NCI-H345 (cell line): Measurements from ENCODE around the gene IL23R.

Experiments
- DNase-seq: peaks from one replicate; lab custom pipeline; 2025; lab: John Stamatoyannopoulos, UW

IL23R gene

DNA sequence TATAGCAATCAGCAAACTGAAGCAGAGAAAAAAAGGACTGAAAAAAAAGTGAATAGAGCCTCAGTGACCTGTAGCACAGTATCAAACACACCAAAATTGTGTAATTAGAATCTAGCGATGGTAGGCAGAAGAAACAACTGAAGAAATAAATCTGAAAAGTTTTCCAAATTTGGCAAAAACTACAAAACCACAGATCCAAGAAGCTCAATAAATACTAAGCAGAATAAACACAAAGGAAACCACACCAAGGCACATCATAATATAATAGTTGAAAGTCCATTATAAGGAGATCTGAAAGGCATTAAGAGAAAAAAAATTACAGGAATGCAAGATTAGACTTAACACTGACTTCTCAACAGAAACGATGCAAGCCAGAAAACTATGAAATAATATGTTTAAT is 134.3 kb downstream of the IL23R start:
- DNase-seq, result no peak

DNA sequence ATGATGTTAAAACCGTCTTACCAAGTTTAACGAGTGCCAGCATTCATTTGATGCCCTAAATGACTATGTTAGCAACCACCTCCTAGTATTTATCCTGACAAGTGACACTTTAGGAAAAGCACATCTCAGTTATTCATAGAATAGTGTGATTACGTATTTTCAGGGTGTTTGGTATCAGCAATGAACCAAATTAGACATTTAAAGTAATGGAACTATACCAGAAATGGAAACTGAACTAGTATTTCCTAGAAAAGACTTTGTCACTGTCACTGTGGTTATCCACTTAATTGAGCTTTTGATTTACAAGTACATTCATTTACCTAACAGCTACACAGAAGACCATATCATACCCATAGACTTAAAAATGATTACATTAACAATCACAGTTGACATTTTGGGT is 137.8 kb downstream of the IL23R start:
- no peak for DNase-seq

DNA sequence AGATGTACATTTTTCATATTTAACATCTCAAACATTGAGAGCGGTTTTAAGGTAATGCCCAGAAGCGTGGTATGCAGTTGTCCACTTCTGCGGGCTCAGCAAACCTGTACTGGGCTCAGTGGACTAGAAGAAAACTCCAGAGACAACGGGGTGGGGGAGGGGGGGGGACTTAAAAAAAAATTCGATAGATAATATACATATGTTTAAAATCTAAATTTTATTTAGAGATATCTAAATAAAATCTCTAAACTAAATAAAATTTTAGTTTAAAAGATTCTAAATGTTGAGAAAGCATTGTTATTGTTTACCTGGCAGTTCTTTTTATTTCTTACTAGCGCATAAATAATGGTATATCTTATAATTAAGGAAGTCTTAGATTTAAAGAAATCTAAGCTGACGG is 140.3 kb downstream of the IL23R start:
- DNase-seq, result no peak

DNA sequence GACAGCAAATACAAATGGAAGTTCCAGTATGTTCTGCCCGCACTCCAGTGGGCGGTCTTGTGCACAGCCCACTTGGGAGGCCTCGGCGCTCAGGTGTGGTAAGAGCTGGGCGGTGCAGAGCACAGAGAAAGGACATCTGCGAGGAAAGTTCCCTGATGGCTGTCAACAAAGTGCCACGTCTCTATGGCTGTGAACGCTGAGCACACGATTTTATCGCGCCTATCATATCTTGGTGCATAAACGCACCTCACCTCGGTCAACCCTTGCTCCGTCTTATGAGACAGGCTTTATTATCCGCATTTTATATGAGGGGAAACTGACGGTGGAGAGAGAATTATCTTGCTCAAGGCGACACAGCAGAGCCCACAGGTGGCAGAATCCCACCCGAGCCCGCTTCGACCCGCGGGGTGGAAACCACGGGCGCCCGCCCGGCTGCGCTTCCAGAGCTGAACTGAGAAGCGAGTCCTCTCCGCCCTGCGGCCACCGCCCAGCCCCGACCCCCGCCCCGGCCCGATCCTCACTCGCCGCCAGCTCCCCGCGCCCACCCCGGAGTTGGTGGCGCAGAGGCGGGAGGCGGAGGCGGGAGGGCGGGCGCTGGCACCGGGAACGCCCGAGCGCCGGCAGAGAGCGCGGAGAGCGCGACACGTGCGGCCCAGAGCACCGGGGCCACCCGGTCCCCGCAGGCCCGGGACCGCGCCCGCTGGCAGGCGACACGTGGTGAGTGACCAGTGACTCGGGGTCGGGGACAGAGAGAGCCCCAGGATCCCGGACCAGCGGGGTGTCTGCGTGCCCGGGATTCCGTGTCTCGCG is 141.2 kb downstream of the IL23R start, which contains the start of gene IL12RB2:
IL12RB2 (plus strand) TSS at position 623 of the 810 bp plus-strand sequence. CDS start 12,496 bp downstream, outside the sequence.
- peak; percentile 40 for DNase-seq

DNA sequence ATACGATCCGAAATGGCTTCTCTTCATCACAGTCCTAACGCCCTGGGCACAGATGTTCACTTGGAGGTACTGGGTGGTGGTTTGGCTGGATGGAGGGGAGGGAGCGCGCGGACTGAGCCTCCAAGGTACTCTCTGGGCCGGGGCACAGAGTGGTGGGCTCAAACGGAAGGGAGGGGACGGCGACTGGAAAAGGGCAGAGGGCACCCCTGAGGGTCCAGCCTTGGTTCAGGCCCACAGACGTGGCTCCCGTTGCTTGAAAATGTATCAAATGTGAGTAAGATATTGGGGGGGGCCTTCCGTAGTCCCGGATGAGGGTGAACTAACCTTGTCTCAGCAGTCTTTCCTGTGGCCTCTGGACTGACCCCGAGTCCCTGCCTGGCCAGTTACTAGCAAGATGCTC is 141.9 kb downstream of the IL23R start:
- no peak for DNase-seq
